ENCODE results near the gene AFF3.
"Not testable (repeated sequence)": the region's sequence is repeated elsewhere in the genome, so short reads cannot be mapped to it uniquely, and the experiment has no call there.

Gene AFF3

GRCh38 chr2:100145893-100146656 lies 3.7 kb upstream of the AFF3 start:
- no peak for DNase-seq (ENCODE audit: low spot score)

GRCh38 chr2:100143286-100143685 lies 896 bp upstream of the AFF3 start:
- no peak for DNase-seq (ENCODE audit: low spot score)

- DNase-seq (ENCODE audit: low spot score) = no peak
These were observed 484 bp downstream of the AFF3 start for GRCh38 chr2:100141906-100142305.

GRCh38 chr2:100140582-100140981 lies 1.8 kb downstream of the AFF3 start:
- DNase-seq (ENCODE audit: low spot score) = no peak

DNA sequence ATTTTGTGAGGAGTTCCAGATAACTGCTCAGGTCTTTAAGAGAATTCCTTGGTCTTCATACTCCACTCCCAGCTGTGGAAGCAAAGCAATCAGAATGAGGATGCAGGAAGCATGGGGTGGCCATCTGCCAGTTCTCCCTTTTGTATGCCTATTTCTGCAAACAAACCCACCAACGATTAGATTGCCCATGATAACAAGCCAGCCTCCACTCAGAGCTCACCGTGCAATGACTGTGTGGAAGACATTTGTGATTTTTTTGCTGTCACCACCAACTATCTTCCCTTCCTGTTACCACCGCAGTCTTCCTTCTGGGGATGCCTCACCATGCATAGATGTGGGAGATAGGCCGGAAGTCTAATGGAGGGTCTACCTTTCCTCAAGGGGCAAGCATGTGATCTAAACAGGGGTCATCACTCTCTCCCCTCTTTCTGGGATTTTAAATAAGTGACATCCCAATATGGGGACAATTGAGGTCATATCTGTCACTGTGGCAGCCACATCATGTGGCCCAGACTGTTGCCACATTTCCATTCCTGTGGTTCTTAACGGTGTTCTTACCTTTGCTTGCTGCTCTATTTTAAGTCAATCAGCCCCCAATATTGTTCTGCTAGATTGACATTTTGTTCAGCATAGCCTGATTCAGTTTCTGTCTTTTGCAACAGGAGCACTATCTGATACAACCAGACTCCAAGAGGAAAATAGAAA lies 4.4 kb downstream of the AFF3 start:
- no peak for DNase-seq (ENCODE audit: low spot score)

GRCh38 chr2:100137318-100137717 lies 5.1 kb downstream of the AFF3 start:
- DNase-seq (ENCODE audit: low spot score) = no peak

- no peak for DNase-seq (ENCODE audit: low spot score)
These were observed 6.1 kb downstream of the AFF3 start for GRCh38 chr2:100136310-100136709.

DNA sequence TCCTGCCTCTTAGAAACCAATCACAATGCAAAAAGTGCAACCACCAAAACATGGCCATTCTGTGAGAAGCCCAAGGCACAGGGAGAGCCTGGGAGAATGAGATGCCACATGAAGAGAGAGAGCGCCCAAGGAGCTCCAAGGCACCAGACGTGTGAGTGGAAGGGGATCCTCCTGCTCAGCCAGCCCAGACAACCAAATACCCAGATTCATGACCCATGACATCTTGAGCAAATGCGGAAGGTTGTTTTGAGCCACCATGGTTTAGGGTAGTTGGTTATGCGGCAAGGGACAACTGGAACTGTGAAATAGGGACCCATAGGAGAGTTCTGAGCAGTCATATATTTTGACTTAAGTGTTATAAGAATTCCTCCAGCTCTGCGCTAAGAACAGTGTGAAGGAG lies 7.0 kb downstream of the AFF3 start:
- no peak for DNase-seq (ENCODE audit: low spot score)

GRCh38 chr2:100130595-100131391 lies 11.6 kb downstream of the AFF3 start:
- no peak for DNase-seq (ENCODE audit: low spot score)

DNA sequence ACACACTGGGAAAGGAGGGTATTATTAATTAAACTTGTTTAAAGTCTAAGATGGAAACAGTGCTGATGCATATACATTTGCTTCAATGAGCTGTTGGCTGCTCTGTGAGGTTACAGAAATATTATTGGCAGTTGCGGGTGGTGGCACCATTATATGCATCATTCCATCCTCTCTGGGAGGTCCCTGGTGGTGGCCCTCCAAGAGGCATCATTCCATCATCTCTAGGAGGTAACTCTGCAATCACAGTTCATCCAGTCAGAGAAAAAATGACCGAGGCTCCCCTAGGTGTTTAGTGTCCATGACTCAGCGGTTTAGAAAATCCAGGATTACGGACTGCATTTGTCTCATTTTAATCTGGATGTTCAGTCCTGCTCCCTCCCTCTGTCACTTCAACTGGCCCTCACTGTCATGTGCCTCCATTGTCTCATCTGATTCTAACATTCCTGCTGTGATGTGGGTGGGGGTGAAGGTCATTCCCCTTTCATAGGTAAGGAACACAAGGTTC lies 15.4 kb downstream of the AFF3 start:
- no peak for DNase-seq (ENCODE audit: low spot score)

DNA sequence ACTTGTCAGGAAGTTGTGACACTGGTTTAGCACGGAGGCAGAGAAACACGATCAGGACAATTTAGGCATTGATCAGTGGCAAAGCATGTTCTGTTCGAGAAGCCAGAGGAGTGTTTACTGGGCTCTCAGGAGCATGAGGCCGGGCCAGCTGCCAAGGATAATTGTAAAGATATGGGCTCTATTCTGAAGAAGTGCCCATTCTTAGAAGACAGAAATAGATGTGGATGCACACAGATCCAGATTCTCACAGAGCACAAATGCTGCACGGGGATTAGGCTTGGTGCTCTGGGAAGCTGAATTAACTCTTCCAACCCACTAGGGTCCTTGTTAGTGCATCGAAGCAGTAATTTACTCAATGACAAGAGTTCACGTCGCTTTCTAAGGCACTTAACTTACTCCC lies 16.2 kb downstream of the AFF3 start:
- no peak for DNase-seq (ENCODE audit: low spot score)

GRCh38 chr2:100125626-100126025 lies 16.8 kb downstream of the AFF3 start:
- no peak for DNase-seq (ENCODE audit: low spot score)

GRCh38 chr2:100124761-100125160 lies 17.6 kb downstream of the AFF3 start:
- no peak for DNase-seq (ENCODE audit: low spot score)

- no peak for DNase-seq (ENCODE audit: low spot score)
These were observed 21.2 kb downstream of the AFF3 start for GRCh38 chr2:100121124-100121718.

DNA sequence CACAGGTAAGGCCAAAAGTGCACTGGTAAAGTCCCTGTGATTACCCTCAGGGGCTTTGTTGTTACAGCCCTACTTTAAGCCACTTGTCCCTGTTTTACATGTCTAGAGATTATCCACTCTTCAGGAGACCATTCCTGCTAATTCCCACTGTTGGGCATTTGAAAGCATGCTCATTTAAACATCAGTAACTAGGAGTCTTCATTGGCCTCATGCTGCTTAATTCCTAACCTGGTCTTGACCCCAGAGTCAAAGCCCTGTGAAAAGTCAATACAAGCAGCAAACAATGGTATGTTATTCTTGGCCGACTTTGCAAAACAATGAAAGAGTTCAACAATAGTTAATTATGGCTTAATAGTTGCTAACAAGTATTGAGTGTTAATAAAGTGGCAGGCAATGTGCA lies 23.2 kb downstream of the AFF3 start:
- no peak for DNase-seq (ENCODE audit: low spot score)

DNA sequence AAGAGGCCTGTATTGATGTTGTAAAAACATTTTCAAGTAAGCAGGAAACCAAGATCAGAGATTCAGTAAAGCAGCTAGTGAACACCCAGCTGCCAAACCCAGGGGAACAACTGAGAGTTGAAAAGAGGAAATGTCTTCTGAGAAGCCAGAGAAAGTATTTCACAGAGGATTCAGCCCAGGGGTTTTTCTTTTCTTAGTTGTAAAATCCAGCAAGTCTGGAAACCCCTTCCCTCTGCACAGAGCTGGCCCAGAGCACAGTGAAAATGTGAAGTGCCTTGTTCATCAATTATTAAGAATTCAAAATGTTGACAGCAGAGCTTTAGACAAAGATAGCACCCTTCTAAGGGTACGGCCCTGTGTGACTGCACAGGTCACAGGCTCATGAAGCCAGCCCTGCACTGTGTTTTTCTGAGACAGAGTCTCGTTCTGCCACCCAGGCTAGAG lies 28.4 kb downstream of the AFF3 start:
- DNase-seq (ENCODE audit: low spot score) = no peak

DNA sequence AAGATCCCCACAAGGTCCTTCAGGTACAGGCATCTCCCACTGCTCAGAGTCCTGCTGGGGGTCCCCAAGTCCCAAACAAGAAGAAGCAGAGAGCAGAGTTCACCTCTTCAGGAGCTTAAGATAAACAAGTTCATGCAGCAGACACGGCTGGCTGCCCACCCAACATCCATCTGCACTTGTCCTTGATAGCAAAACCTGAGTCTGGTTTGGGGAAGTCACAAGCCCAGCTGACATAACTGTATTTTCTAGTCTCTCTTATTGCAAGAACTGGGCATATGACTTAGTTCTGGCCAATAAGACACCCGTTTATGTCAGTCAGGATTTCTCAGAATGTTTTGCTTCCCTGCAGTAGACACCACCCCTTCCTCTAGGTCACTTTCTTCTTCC lies 31.8 kb downstream of the AFF3 start:
- DNase-seq (ENCODE audit: low spot score) = no peak

DNA sequence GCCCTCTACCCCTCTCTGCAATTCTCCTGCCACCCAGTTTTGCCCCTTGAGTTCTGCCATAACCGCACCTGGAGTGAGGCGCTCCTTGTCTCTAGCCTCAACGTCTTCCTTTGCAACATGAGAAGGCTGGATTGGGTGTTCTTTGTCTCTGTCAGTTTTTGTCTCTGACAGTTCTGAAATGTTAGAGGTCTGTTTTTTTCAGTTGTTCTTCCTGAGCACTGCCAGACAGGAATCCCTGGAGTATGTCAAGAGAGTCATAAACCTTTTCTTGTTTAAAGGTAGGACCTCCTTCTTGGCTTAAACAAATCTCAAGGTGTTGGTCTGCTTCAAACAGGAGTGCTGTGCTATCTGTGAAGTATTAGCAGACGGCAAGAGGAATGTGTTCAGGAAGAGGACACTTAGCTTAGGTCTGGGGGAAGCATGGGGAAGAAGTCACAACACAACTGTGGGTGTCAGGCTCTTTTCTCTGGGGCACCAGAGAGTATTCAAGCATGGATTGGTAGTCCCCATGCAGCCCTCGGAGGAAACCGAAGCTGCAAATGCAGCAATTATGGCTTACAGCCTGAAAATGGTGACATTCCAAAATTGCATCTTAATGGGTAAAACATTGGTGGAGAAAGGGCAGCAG lies 32.3 kb downstream of the AFF3 start:
- DNase-seq (ENCODE audit: low spot score) = no peak

- DNase-seq (ENCODE audit: low spot score) = not testable (repeated sequence)
These were observed 33.8 kb downstream of the AFF3 start for GRCh38 chr2:100108648-100109020.

DNA sequence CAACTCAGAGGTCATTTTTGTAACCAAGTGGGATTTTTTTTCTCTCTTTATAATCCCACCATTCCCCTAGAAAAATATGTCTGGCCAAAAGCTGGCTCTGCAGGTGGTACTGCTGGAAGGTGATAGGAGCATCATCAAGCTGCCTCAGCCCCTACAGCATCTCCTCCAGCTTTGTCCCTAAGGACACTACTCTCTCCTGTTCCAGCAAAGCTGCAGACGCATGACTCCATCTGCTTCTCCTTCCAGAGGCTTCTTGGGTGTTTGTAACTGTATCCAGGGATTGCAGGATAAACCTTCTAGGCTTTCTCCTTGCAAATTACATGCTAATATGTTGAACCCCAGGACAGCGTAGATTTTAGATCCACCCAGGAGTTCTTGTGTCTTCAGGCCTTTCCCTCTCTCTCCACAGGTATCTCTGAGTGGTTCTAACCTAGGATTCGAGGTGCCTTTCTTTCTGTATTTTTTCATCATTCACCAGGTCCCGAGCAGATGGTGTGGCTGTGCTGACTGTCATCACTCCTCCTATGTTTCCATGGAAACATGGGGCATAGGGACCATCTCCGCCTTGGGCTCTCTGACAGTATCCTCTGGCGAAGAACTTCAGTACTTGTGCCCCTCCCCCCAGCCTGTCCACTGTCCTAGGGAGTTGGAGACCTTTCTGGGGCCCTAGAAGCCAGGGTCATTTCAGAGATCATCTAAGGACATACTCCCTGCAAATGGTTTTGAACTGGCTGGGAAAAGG lies 34.3 kb downstream of the AFF3 start:
- no peak for DNase-seq (ENCODE audit: low spot score)

GRCh38 chr2:100107440-100107839 lies 35.0 kb downstream of the AFF3 start:
- no peak for DNase-seq (ENCODE audit: low spot score)

Measured in AG20443 (cell line).